ENCODE results near the gene WT1. TPM values are rescaled to one million over a fixed set of nuclear protein-coding genes. Genes with fewer than 3 reads are reported as not detected.

Gene WT1
- total RNA-seq, 4 donors from 2014 or later = not detected

- no peaks in the 10 kb centered on the region for H3K9me3 ChIP-seq
- no peak overlapping the region for H3K27ac ChIP-seq
- no peaks in the 10 kb centered on the region for H3K4me1 ChIP-seq
- no peak overlapping the region for H3K4me3 ChIP-seq
- in situ Hi-C loops (cut with MboI; ENCODE audit: low sequenced_read_pairs in 4 of 4) = no loop called here
- TF ChIP-seq CTCF (IDR thresholded peaks at IDR 0.05 in 4 of 5, conservative IDR thresholded peaks at IDR 0.05 in 1 of 5) (no peak), POLR2A (IDR thresholded peaks at IDR 0.05) (no peak)
- intact Hi-C loops (cut with DNase I; ENCODE audit: low total_unique reads) = no loop called here
- H3K27me3 ChIP-seq = peaks cover 0 to 8% (median 8%) of the 10 kb centered on the region in 3 donors
- H3K36me3 ChIP-seq = no peaks in the 10 kb centered on the region
- DNase-seq (no peak), ATAC-seq (no peak)
Observed at GRCh38 chr11:32418836-32419235, 16.5 kb downstream of the WT1 start.

GRCh38 chr11:32417806-32418205 is 17.5 kb downstream of the WT1 start:
- TF ChIP-seq POLR2A (IDR thresholded peaks at IDR 0.05) (no peak), CTCF (IDR thresholded peaks at IDR 0.05 in 4 of 5, conservative IDR thresholded peaks at IDR 0.05 in 1 of 5) (no peak)
- Histone ChIP-seq H3K9me3 (no peaks in the 10 kb centered on the region), H3K4me3 (no peak overlapping the region), H3K4me1 (no peaks in the 10 kb centered on the region), H3K27ac (no peak overlapping the region), H3K27me3 (peaks cover 0 to 8% (median 6%) of the 10 kb centered on the region in 3 donors), H3K36me3 (no peaks in the 10 kb centered on the region)
- DNase-seq (no peak), ATAC-seq (no peak)
- intact Hi-C loops (cut with DNase I; ENCODE audit: low total_unique reads) = no loop called here
- in situ Hi-C loops (cut with MboI; ENCODE audit: low sequenced_read_pairs in 4 of 4) = no loop called here

GRCh38 chr11:32416301-32416700 is 19.0 kb downstream of the WT1 start:
- in situ Hi-C loops (cut with MboI; ENCODE audit: low sequenced_read_pairs in 4 of 4) = no loop called here
- peaks cover 0 to 7% (median 5%) of the 10 kb centered on the region in 3 donors for H3K27me3 ChIP-seq
- H3K4me1 ChIP-seq = no peaks in the 10 kb centered on the region
- no peak for DNase-seq
- ATAC-seq = no peak
- H3K36me3 ChIP-seq = no peaks in the 10 kb centered on the region
- intact Hi-C loops (cut with DNase I; ENCODE audit: low total_unique reads) = no loop called here
- H3K27ac ChIP-seq = no peak overlapping the region
- no peaks in the 10 kb centered on the region for H3K9me3 ChIP-seq
- H3K4me3 ChIP-seq = no peak overlapping the region
- TF ChIP-seq POLR2A (IDR thresholded peaks at IDR 0.05) = no peak
- TF ChIP-seq CTCF (IDR thresholded peaks at IDR 0.05 in 4 of 5, conservative IDR thresholded peaks at IDR 0.05 in 1 of 5) = no peak

GRCh38 chr11:32414925-32415324 is 20.4 kb downstream of the WT1 start:
- DNase-seq (no peak), ATAC-seq (no peak)
- H3K4me1 ChIP-seq = no peaks in the 10 kb centered on the region
- peaks cover 0 to 3% (median 0%) of the 10 kb centered on the region in 3 donors for H3K27me3 ChIP-seq
- H3K9me3 ChIP-seq = no peaks in the 10 kb centered on the region
- in situ Hi-C loops (cut with MboI; ENCODE audit: low sequenced_read_pairs in 4 of 4) = no loop called here
- TF ChIP-seq CTCF (IDR thresholded peaks at IDR 0.05 in 4 of 5, conservative IDR thresholded peaks at IDR 0.05 in 1 of 5) (no peak), POLR2A (IDR thresholded peaks at IDR 0.05) (no peak)
- intact Hi-C loops (cut with DNase I; ENCODE audit: low total_unique reads) = no loop called here
- H3K36me3 ChIP-seq = no peaks in the 10 kb centered on the region
- no peak overlapping the region for H3K4me3 ChIP-seq
- no peak overlapping the region for H3K27ac ChIP-seq

GRCh38 chr11:32411942-32412615 is 23.3 kb downstream of the WT1 start:
- H3K27ac ChIP-seq = no peak overlapping the region
- no peak overlapping the region for H3K4me3 ChIP-seq
- H3K9me3 ChIP-seq = no peaks in the 10 kb centered on the region
- intact Hi-C loops (cut with DNase I; ENCODE audit: low total_unique reads) (no loop called here), in situ Hi-C loops (cut with MboI; ENCODE audit: low sequenced_read_pairs in 4 of 4) (no loop called here)
- TF ChIP-seq POLR2A (IDR thresholded peaks at IDR 0.05) = no peak
- TF ChIP-seq CTCF (IDR thresholded peaks at IDR 0.05 in 4 of 5, conservative IDR thresholded peaks at IDR 0.05 in 1 of 5) = no peak
- peaks cover 0 to 3% (median 0%) of the 10 kb centered on the region in 3 donors for H3K27me3 ChIP-seq
- no peaks in the 10 kb centered on the region for H3K4me1 ChIP-seq
- DNase-seq (no peak), ATAC-seq (no peak)
- H3K36me3 ChIP-seq = no peaks in the 10 kb centered on the region

All from gastrocnemius medialis (tissue), 4 donors.